GM20431 (cell line): Measurements from ENCODE around the gene DISP2.

ENCODE experiments used
- in situ Hi-C: fragments of 300-500 bp; cut with MseI, MboI; formaldehyde crosslinking; loops from one replicate; pipeline ENCODE4 v1.15.0; 2020; ENCODE audit warnings: low sequenced_read_pairs; ENCODE audit not compliant: unreplicated experiment

The DISP2 gene

GRCh38 chr15:40340038-40340739 is 17.8 kb upstream of the DISP2 start:
- in situ Hi-C loops, result loop anchor here (10.0 kb wide), 1 partner anchor 85 kb away; no protein-coding TSS in a partner anchor

DNA sequence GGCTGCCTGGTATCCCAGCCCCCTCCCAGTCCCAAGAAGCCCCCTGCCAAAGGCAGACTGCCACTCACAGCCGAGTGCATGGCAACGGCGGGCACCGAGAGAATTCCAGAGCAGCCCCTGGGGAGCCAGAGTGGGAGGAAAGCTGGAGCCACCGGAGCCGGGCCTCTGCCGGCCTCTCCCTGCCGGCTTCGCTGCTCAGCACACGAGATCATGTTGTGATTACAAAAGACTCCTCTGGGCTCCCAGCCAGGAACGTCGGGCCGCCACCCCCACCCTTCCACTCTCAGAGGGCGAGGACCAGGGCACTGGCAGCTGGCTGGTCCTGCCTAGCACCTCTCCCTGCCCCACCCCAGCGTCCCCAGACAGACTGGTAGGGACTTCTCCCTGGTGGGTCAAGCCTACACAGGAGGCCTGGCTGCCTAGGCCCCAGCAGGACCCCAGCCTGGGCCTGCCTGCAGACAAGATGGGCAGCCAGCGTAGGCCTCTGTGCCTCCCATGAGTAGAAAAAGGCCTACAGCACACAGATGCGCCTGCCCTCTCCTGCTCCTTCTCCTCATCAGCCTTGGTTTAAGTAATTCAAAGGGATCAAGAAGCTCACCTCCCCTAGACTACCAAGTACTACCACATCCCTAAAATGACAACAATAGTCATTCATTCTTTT is 17.1 kb upstream of the DISP2 start, which contains the start of gene CCDC9B:
CCDC9B (minus strand) TSS at position 200 of the 661 bp plus-strand sequence; CDS start at position 80, 120 bp downstream.
- in situ Hi-C loops, result loop anchor here (10.0 kb wide), 1 partner anchor 84 kb away; no protein-coding TSS in a partner anchor

GRCh38 chr15:40342416-40343320 is 15.4 kb upstream of the DISP2 start:
- in situ Hi-C loops, result loop anchor here (10.0 kb wide), 1 partner anchor 82 kb away; no protein-coding TSS in a partner anchor

DNA sequence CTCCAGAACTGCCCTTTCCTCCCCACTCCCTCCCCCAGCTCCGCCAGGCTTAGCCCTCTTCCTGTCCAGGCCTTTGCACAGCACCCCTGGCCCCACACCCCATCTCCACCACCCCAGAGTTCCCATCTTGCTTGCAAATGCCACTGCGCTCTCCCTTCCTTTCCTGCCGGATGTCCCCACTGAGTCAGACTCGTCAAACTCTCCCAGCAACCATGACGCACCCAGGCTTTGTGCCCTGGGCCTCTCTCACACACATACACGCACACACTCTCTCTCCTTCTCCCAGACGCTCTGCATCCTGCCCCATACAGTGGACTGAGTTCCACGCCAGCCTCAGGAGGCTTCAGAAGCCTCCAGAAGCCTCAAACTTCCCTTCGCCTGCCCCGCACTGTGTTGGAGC is 14.5 kb upstream of the DISP2 start:
- in situ Hi-C loops, result loop anchor here (10.0 kb wide), 1 partner anchor 81 kb away; no protein-coding TSS in a partner anchor

GRCh38 chr15:40344217-40344616 is 13.8 kb upstream of the DISP2 start:
- in situ Hi-C loops, result loop anchor here (10.0 kb wide), 1 partner anchor 81 kb away; no protein-coding TSS in a partner anchor

GRCh38 chr15:40344631-40345120 is 13.3 kb upstream of the DISP2 start:
- in situ Hi-C loops, result loop anchor here (10.0 kb wide), 1 partner anchor 80 kb away; no protein-coding TSS in a partner anchor

- in situ Hi-C loops, result loop anchor here (10.0 kb wide), 1 partner anchor 79 kb away; no protein-coding TSS in a partner anchor
Measured at GRCh38 chr15:40345225-40345866, 12.7 kb upstream of the DISP2 start.

DNA sequence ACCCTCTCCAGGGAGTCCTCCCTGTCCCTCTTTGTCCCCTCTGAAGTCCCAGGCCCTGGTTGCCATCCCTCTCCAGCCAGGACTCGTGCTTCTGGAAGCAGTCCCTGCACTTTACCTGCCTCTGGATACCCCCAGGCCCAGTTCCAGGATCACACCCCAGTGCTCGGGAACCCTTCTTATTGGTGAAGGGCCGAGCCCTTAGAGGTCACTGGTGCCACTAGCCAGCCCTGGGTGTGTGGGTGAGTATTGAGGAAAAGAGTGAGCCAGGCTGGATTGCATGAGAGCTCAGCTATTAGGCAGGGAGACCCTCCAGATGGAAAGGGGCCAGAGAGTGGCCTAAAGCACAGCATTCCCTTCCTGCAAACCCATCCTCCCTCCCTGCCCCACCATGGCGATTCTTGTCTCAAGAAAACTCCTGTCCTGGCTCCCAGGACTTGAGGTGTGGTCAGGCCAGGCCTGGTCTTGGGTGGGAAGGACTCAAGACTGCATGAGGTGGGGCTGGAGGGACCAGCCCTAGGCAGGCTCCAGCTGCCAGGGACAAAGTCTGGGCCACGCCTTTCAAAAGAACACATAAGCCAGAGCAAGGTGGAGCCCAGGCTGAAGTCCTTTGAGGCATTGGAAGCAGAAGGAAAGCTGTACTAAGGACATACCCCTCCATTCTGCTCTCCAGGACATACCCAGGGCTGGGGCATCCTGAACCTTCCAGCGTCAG is 12.0 kb upstream of the DISP2 start:
- in situ Hi-C loops, result loop anchor here (10.0 kb wide), 1 partner anchor 79 kb away; no protein-coding TSS in a partner anchor

DNA sequence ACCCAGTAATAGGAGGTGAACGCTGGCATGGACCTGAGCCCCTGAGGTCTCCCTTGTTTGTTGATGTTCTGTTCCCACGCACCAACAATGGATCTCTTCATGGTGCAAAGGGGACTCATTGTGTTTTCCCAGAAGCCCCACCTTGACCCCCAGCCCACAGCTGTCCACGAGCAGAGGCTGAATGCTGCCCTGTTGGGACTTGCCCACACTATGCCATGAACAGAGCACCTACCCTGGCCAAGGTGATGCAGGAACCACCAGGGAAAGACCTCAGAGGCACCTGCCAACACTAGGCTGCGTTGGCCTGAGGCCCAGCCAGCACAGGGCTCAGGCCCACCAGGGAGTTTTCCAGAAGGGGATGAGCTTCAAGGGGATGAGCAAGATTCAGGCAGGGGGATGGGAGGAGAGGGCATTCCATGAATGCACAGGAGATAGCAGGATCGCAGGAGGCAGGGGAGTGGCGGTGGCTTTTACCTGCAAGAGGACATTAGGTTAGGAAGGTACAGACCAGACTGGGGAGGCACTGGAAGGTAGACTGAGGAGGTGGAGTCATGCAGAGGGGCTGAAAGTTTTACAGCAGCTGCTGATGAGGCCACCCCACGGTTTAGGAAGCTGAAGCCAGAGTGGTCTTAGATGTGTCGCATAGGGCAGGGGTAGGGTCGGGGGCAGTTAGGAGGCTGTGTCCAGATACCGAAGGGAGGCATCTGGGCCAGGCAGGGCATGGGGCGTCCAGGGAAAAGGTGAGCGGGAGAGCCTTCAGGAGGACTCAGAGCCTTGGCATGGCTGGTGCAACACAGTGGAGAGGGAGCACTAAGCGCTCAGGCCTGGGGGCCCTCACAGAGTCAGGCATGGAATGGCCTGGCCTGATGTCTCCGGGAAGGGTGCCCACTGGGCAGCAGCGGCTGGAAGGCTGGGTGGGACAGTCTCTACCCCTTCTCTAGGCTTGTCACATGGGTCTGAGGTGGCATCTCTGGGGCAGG is 11.2 kb upstream of the DISP2 start:
- in situ Hi-C loops, result loop anchor here (10.0 kb wide), 1 partner anchor 78 kb away; no protein-coding TSS in a partner anchor

DNA sequence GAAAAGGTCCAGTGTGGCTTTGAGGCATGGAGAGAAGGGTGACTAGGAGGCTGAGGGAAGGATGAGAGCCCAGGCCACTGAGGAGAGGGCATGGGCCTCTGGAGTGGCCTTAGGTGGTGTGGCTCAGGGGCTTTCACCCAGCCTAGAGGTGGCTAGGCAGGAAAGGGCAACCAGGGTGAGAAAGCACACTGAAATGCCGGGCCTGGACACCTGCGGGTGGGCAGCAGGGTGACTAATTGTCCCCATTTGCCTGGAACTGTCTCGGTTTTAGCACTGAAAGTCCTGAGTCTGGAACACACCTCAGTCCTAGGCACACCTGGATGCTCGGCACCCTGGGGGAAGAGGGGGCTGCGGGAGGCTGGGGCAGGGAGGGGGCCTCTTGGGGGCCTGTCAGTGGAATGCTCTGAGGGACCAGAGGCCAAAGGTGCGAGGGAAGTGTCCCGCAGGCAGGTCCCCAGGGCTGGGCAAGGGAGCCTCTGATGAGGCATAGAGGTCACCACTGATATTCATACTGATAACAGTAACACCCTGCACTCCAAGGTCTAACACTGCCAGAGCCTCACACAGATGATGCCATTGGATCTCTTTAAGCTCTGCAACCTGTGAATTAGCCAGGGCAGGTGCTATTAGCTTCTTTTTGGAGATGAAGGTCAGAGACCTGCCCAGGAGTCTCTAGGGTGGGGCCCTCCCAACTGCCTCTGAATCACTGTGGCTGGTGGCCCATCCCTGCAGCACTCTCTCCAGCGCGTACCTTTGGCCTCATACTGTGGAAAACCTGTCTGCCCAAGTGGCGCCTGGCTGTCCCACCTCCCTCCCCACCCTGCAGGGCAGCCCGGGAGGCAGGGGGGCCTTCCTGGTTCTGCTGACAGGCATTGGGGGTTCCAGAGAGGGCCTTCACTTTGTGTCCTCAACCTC is 10.2 kb upstream of the DISP2 start:
- in situ Hi-C loops, result loop anchor here (10.0 kb wide), 1 partner anchor 77 kb away; no protein-coding TSS in a partner anchor

GRCh38 chr15:40348474-40348870 is 9.5 kb upstream of the DISP2 start:
- in situ Hi-C loops, result loop anchor here (10.0 kb wide), 1 partner anchor 76 kb away; no protein-coding TSS in a partner anchor

DNA sequence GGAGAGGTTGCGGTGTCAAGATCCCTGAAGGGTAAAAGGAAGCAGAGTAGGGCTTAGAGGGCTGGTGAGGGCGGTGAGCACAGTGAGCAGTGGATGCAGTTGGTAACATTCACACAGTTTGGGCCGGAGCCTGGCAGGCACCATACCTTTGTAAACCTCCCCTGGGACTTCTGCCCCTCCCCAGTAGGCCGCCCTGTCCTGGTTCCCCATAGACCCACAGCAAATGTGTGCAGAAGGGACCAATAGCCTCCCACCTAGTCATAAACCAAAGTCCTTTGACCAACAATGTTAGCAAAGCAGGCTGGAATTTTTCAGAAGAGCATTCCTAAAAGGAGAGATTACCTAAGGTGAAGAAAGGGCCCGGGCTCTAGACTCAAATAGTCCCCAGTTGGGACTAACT is 8.9 kb upstream of the DISP2 start:
- in situ Hi-C loops, result loop anchor here (10.0 kb wide), 1 partner anchor 76 kb away; no protein-coding TSS in a partner anchor

GRCh38 chr15:40352281-40352901 is 5.6 kb upstream of the DISP2 start:
- in situ Hi-C loops, result no loop called here

DNA sequence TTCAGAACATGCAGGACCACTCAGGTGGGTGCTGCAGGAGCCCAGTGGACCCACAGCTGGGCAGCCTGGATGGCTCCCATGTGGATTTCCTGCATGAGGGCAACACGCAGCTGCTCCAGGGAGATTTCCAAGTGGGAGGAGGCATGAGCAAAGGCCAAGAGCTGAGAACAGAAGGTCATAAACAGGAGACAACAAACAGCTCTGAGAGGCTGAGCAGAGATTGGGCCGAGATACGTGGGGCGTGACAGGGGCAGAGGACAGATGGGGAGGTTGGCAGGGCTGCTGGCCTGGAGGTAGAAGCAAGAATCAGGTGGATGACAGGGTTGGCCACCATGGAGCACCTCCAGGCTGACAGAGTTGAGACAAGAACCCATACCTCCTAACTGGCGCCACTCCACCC is 4.3 kb upstream of the DISP2 start:
- in situ Hi-C loops, result no loop called here

- in situ Hi-C loops, result no loop called here
Measured at GRCh38 chr15:40354408-40355171, 3.4 kb upstream of the DISP2 start.
